Neutrophil (primary cell): Measurements from ENCODE around the gene CCL22.

Experiments used
- H3K27ac ChIP-seq: fragments of 200-600 bp; sonication (generic); 2 replicates; pipeline ENCODE4 v1.5.1; 2016; ENCODE audit warnings: mild to moderate bottlenecking, moderate library complexity
- H3K27me3 ChIP-seq: fragments of 200-600 bp; sonication (generic); 2 replicates; pipeline ENCODE4 v1.6.0; 2016; ENCODE audit warnings: mild to moderate bottlenecking
- H3K36me3 ChIP-seq: fragments of 200-600 bp; sonication (generic); 2 replicates; pipeline ENCODE4 v1.5.1; 2017
- H3K4me1 ChIP-seq, 2 experiments: fragments of 200-600 bp in 1 of 2; sonication (generic) in 1 of 2; 1 replicate in 1 of 2; 2 replicates in 1 of 2; pipeline versions ENCODE4 v1.5.1 to v1.6.1; 2013 to 2016; ENCODE audit warnings: low read depth in 1 of 2, low read length in 1 of 2, mild to moderate bottlenecking in 1 of 2, moderate library complexity in 1 of 2; ENCODE audit not compliant: control insufficient read depth in 1 of 2, insufficient read depth in 1 of 2
- H3K4me3 ChIP-seq, 2 experiments: fragments of 200-600 bp in 1 of 2; sonication (generic) in 1 of 2; 1 replicate in 1 of 2; 2 replicates in 1 of 2; pipeline ENCODE4 v1.5.1; 2013 to 2016; ENCODE audit warnings: low read depth in 1 of 2, low read length in 1 of 2, mild to moderate bottlenecking in 1 of 2, moderate library complexity in 1 of 2
- H3K9me3 ChIP-seq: fragments of 200-600 bp; sonication (generic); 2 replicates; pipeline ENCODE4 v1.5.1; 2016
- CTCF ChIP-seq: fragments of 200-600 bp; sonication (generic); IDR thresholded peaks from 2 replicates; pipeline ENCODE4 v1.5.1; 2016; ENCODE audit warnings: antibody characterized with exemption

The CCL22 gene

GRCh38 chr16:57355898-57356414 is 2.6 kb upstream of the CCL22 start:
- Histone ChIP-seq H3K4me3 (no peak overlapping the region), H3K27ac (no peak overlapping the region)
- TF ChIP-seq CTCF, result no peak

GRCh38 chr16:57356547-57356946 is 2.0 kb upstream of the CCL22 start:
- Histone ChIP-seq H3K27ac (no peak overlapping the region), H3K36me3 (no peaks in the 10 kb centered on the region), H3K4me3 (no peak overlapping the region), H3K9me3 (no peaks in the 10 kb centered on the region), H3K4me1 (no peaks in the 10 kb centered on the region), H3K27me3 (peaks cover 11% of the 10 kb centered on the region)
- no peak for TF ChIP-seq CTCF

More at GRCh38 chr16:57355898-57356414, 2.6 kb upstream of the CCL22 start:
- Histone ChIP-seq H3K27me3 (peaks cover 11% of the 10 kb centered on the region), H3K36me3 (no peaks in the 10 kb centered on the region), H3K4me1 (no peaks in the 10 kb centered on the region), H3K9me3 (no peaks in the 10 kb centered on the region)

GRCh38 chr16:57357330-57358085 is 1.1 kb upstream of the CCL22 start:
- Histone ChIP-seq H3K4me3 (no peak overlapping the region), H3K36me3 (no peaks in the 10 kb centered on the region), H3K27ac (no peak overlapping the region), H3K4me1 (no peaks in the 10 kb centered on the region), H3K9me3 (no peaks in the 10 kb centered on the region), H3K27me3 (peaks cover 4% of the 10 kb centered on the region)
- no peak for TF ChIP-seq CTCF

GRCh38 chr16:57358086-57358420 is 530 bp upstream of the CCL22 start:
- H3K27me3 ChIP-seq, result peaks cover 4% of the 10 kb centered on the region
- TF ChIP-seq CTCF, result no peak
- H3K36me3 ChIP-seq, result no peaks in the 10 kb centered on the region
- no peaks in the 10 kb centered on the region for H3K9me3 ChIP-seq
- no peak overlapping the region for H3K27ac ChIP-seq
- no peak overlapping the region for H3K4me3 ChIP-seq
- H3K4me1 ChIP-seq, result no peaks in the 10 kb centered on the region

GRCh38 chr16:57360321-57360935 is 1.8 kb downstream of the CCL22 start:
- no peaks in the 10 kb centered on the region for H3K9me3 ChIP-seq
- no peak overlapping the region for H3K4me3 ChIP-seq
- TF ChIP-seq CTCF, result no peak
- peaks cover 4% of the 10 kb centered on the region for H3K27me3 ChIP-seq
- H3K4me1 ChIP-seq, result no peaks in the 10 kb centered on the region
- H3K36me3 ChIP-seq, result no peaks in the 10 kb centered on the region
- no peak overlapping the region for H3K27ac ChIP-seq
